Tibial nerve (tissue), 4 donors: Measurements from ENCODE around the gene GEMIN5.
A peak's percentile ranks its signal among the peaks of the same experiment; 100 is the strongest.

Experiments used
- CTCF ChIP-seq, 5 experiments: fragments of 200-600 bp in 3 of 5; fragments of 450-650 bp in 2 of 5; sonication (generic) in 3 of 5; IDR thresholded peaks; one replicate each; pipeline ENCODE4 v1.5.1; 2016 to 2019; ENCODE audit warnings: antibody characterized with exemption in 5 of 5, mild to moderate bottlenecking in 3 of 5, moderate library complexity in 2 of 5
- EP300 ChIP-seq, 2 donors: sonication (generic); formaldehyde crosslinking; IDR thresholded peaks; one replicate each; pipeline ENCODE4 v1.6.1; 2017; ENCODE audit warnings: antibody characterized with exemption in 2 of 2, mild to moderate bottlenecking in 1 of 2
- POLR2A ChIP-seq, 2 donors: fragments of 450-650 bp; IDR thresholded peaks; one replicate each; pipeline ENCODE4 v1.6.1; 2017; ENCODE audit warnings: antibody characterized with exemption in 2 of 2, mild to moderate bottlenecking in 2 of 2, moderate library complexity in 2 of 2

- TF ChIP-seq CTCF (IDR thresholded peaks at IDR 0.05), result no peak
- no peak for TF ChIP-seq POLR2A (IDR thresholded peaks at IDR 0.05)
- peak in 1 of 2 donors; percentile 67 for TF ChIP-seq EP300 (IDR thresholded peaks at IDR 0.05)
These were observed 77.9 kb downstream of the GEMIN5 start for GRCh38 chr5:154860123-154860522.
